ENCODE measurements around the gene INSR. TPM values are rescaled to one million over a fixed set of nuclear protein-coding genes. Genes with fewer than 3 reads are reported as not detected.

INSR gene
- total RNA-seq, 4 donors from 2014 or later: 54.0 to 226 (median 71.1) TPM

DNA sequence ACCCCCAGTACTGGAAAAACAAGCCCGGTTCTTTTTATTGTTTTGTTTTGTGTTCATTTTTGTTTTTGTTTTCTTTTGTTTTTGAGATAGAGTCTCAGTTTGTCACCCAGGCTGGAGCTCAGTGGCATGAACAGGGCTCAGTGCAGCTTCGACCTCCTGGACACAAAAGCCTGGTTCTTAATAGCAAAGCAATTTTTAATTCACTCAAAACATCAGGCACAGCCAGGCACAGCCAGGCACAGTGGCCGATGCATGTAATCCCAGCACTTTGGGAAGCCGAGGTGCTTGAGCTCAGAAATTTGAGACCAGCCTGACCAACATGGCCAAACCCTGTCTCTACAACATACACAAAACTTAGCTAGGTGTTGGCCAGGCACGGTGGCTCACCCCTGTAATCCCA, 30.7 kb downstream of the INSR start:
- H3K27ac ChIP-seq: peak overlapping the region in 3 of 4 donors; percentile 3 to 77 (median 33)
- TF ChIP-seq CTCF (IDR thresholded peaks at IDR 0.05 in 4 of 5, conservative IDR thresholded peaks at IDR 0.05 in 1 of 5): no peak
- TF ChIP-seq POLR2A (IDR thresholded peaks at IDR 0.05): no peak
- intact Hi-C loops (cut with DNase I; ENCODE audit: low total_unique reads): no loop called here
- no peak for ATAC-seq
- peaks cover 39 to 66% of the 10 kb centered on the region in 2 donors for H3K4me1 ChIP-seq
- H3K4me3 ChIP-seq: no peak overlapping the region
- DNase-seq: no peak
- no peaks in the 10 kb centered on the region for H3K9me3 ChIP-seq
- in situ Hi-C loops (cut with MboI; ENCODE audit: low sequenced_read_pairs in 4 of 4): no loop called here
- no peaks in the 10 kb centered on the region for H3K27me3 ChIP-seq
- peaks cover 0 to 13% of the 10 kb centered on the region in 2 donors for H3K36me3 ChIP-seq

DNA sequence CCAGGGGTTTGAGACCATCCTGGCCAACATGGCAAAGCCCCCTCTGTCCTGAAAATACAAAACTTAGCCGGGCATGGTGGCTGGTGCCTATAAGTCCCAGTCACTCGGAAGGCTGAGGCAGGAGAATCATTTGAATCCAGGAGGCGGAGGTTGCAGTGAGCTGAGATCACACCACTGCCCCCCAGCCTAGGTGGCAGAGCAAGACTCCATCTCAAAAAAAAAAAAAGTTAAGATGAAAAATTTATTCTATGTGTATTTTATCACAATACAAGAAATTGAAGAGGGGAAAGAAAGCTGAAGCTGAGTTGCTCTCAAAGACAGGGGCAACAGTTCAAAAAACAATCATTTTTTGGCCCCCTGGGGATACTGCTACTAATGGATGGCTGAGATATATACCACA, 31.1 kb downstream of the INSR start:
- H3K4me1 ChIP-seq: peaks cover 42 to 70% of the 10 kb centered on the region in 2 donors

GRCh38 chr19:7262470-7262869, 31.7 kb downstream of the INSR start:
- no peak for TF ChIP-seq POLR2A (IDR thresholded peaks at IDR 0.05)
- TF ChIP-seq CTCF (IDR thresholded peaks at IDR 0.05 in 4 of 5, conservative IDR thresholded peaks at IDR 0.05 in 1 of 5): no peak
- DNase-seq: no peak
- H3K4me1 ChIP-seq: peaks cover 42 to 73% of the 10 kb centered on the region in 2 donors
- H3K4me3 ChIP-seq: no peak overlapping the region
- no peak for ATAC-seq
- H3K36me3 ChIP-seq: peaks cover 0 to 10% of the 10 kb centered on the region in 2 donors
- no peaks in the 10 kb centered on the region for H3K9me3 ChIP-seq
- intact Hi-C loops (cut with DNase I; ENCODE audit: low total_unique reads) (no loop called here), in situ Hi-C loops (cut with MboI; ENCODE audit: low sequenced_read_pairs in 4 of 4) (no loop called here)
- no peaks in the 10 kb centered on the region for H3K27me3 ChIP-seq
- H3K27ac ChIP-seq: peak overlapping the region in 1 of 4 donors; percentile 77

More for the DNA sequence above, 31.1 kb downstream of the INSR start:
- TF ChIP-seq CTCF (IDR thresholded peaks at IDR 0.05 in 4 of 5, conservative IDR thresholded peaks at IDR 0.05 in 1 of 5) (no peak), POLR2A (IDR thresholded peaks at IDR 0.05) (no peak)
- in situ Hi-C loops (cut with MboI; ENCODE audit: low sequenced_read_pairs in 4 of 4) (no loop called here), intact Hi-C loops (cut with DNase I; ENCODE audit: low total_unique reads) (no loop called here)
- Histone ChIP-seq H3K27me3 (no peaks in the 10 kb centered on the region), H3K27ac (peak overlapping the region in 3 of 4 donors; percentile 3 to 77 (median 33)), H3K36me3 (peaks cover 0 to 13% of the 10 kb centered on the region in 2 donors), H3K4me3 (no peak overlapping the region), H3K9me3 (no peaks in the 10 kb centered on the region)
- no peak for DNase-seq
- ATAC-seq: no peak

GRCh38 chr19:7260161-7260560, 34.1 kb downstream of the INSR start:
- peaks cover 40 to 59% of the 10 kb centered on the region in 2 donors for H3K4me1 ChIP-seq
- ATAC-seq (no peak), DNase-seq (no peak)
- H3K9me3 ChIP-seq: no peaks in the 10 kb centered on the region
- H3K36me3 ChIP-seq: no peaks in the 10 kb centered on the region
- intact Hi-C loops (cut with DNase I; ENCODE audit: low total_unique reads) (loop anchor here (2.0 kb wide), 1 partner anchor 13 kb away; no protein-coding TSS in a partner anchor), in situ Hi-C loops (cut with MboI; ENCODE audit: low sequenced_read_pairs in 4 of 4) (no loop called here)
- H3K4me3 ChIP-seq: no peak overlapping the region
- TF ChIP-seq CTCF (IDR thresholded peaks at IDR 0.05 in 4 of 5, conservative IDR thresholded peaks at IDR 0.05 in 1 of 5): no peak
- no peak for TF ChIP-seq POLR2A (IDR thresholded peaks at IDR 0.05)
- H3K27me3 ChIP-seq: no peaks in the 10 kb centered on the region
- peak overlapping the region in 2 of 4 donors; percentile 20 to 57 for H3K27ac ChIP-seq

DNA sequence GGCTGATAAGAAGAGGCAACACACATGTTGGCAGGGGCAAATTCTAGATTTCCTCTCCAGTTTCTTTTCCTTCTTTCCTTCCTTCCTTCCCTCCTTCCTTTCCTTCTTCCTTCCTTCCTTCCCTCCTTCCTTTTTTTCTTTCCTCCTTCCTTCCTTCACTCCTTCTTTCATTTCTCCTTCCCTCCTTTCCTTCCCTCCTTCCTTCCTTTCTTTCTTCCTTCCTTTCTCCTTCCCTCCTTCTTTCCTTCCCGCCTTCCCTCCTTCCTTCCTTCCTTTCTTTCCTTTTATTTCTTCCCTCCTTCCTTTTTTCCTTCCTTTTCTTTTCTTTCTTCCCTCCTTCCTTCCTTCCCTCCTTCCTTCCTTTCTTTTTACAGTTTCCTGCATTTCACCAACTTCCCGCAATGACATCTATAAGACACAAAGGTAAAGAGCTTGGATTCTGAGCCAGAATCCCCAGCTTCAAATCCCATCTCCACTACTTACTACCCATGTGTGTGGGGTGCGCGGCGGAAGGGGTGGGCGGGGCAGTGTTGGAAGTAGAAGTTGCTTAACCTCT, 35.3 kb downstream of the INSR start:
- Histone ChIP-seq H3K9me3 (no peaks in the 10 kb centered on the region), H3K27me3 (no peaks in the 10 kb centered on the region), H3K27ac (no peak overlapping the region), H3K36me3 (no peaks in the 10 kb centered on the region), H3K4me3 (no peak overlapping the region), H3K4me1 (peaks cover 34 to 60% of the 10 kb centered on the region in 2 donors)
- in situ Hi-C loops (cut with MboI; ENCODE audit: low sequenced_read_pairs in 4 of 4) (no loop called here), intact Hi-C loops (cut with DNase I; ENCODE audit: low total_unique reads) (no loop called here)
- no peak for TF ChIP-seq POLR2A (IDR thresholded peaks at IDR 0.05)
- no peak for TF ChIP-seq CTCF (IDR thresholded peaks at IDR 0.05 in 4 of 5, conservative IDR thresholded peaks at IDR 0.05 in 1 of 5)
- DNase-seq (no peak), ATAC-seq (no peak)

Data from gastrocnemius medialis (tissue), 4 donors.